ENCODE data around the gene NMRAL1. TPM values are rescaled to one million over a fixed set of nuclear protein-coding genes. Genes with fewer than 3 reads are reported as not detected.

The NMRAL1 gene
- total RNA-seq, 4 donors from 2014 or later = 51.9 to 72.8 (median 58.2) TPM

- intact Hi-C loops (cut with DNase I; ENCODE audit: low total_unique reads) = no loop called here
- 96 to 97% methylated on average over 4 of the region's 4 CpGs for WGBS, 2 donors
- DNase-seq (ENCODE audit: low spot score in 2 of 2) = no peak
- H3K4me3 ChIP-seq (ENCODE audit: low read depth, poor library complexity, severe bottlenecking) = no peak overlapping the region
- TF ChIP-seq POLR2A (IDR thresholded peaks at IDR 0.05) = no peak
- TF ChIP-seq CTCF (IDR thresholded peaks at IDR 0.05) = no peak
These were observed 17.5 kb upstream of the NMRAL1 start for GRCh38 chr16:4491898-4492297.

DNA sequence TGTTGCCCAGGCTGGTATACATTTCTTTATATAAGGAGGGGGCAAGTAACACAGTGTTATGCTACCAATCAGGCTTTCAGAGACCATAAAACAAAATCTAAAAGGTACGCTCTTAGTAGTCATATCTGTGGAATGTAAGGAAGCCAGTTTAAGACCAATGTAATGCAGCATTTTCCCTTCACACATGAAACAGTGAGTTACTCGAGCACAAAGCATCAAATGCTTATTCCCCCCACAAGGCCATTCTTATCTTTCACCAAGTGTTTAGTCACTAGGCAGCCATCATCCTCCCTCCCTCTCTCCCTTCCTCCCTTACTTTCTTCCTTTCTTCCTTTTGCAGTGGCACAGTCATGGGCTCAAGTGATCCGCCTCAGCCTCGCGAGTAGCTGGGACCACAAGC lies 14.6 kb upstream of the NMRAL1 start:
- TF ChIP-seq CTCF (IDR thresholded peaks at IDR 0.05) (no peak), POLR2A (IDR thresholded peaks at IDR 0.05) (no peak)
- no peak overlapping the region for H3K4me3 ChIP-seq (ENCODE audit: low read depth, poor library complexity, severe bottlenecking)
- no peak for DNase-seq (ENCODE audit: low spot score in 2 of 2)
- 94% methylated on average over 5 of the region's 5 CpGs for WGBS, 2 donors
- intact Hi-C loops (cut with DNase I; ENCODE audit: low total_unique reads) = no loop called here

DNA sequence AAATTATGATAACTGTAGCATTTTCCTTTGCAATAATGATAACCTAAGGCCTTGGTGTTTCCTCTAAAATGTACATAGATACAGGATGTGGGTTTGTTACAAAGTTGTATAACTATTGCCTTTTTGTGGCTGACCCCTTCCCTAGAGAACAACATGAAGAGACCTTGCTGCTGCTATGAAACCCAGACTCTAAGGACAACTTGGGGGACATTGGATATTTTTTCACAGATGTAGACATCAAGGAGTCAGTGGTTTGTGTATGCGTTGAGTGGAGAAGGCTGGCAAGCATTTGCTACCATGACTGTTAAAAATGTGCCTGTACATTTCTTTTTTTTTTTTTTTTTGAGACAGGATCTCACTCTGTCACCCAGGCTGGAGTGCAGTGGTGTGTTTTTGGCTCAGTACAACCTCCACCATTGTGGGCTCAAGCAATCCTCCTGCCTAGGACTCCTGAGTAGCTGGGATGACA lies 14.1 kb upstream of the NMRAL1 start:
- no peak overlapping the region for H3K4me3 ChIP-seq (ENCODE audit: low read depth, poor library complexity, severe bottlenecking)
- no peak for DNase-seq (ENCODE audit: low spot score in 2 of 2)
- intact Hi-C loops (cut with DNase I; ENCODE audit: low total_unique reads) = no loop called here
- 86 to 93% methylated on average over 1 of the region's 1 CpG for WGBS, 2 donors
- TF ChIP-seq POLR2A (IDR thresholded peaks at IDR 0.05) (no peak), CTCF (IDR thresholded peaks at IDR 0.05) (no peak)

- intact Hi-C loops (cut with DNase I; ENCODE audit: low total_unique reads) = no loop called here
- TF ChIP-seq CTCF (IDR thresholded peaks at IDR 0.05) (no peak), POLR2A (IDR thresholded peaks at IDR 0.05) (no peak)
- H3K4me3 ChIP-seq (ENCODE audit: low read depth, poor library complexity, severe bottlenecking) = no peak overlapping the region
- WGBS, 2 donors = 43 to 57% methylated on average over 5 of the region's 5 CpGs
- no peak for DNase-seq (ENCODE audit: low spot score in 2 of 2)
These were observed 13.6 kb upstream of the NMRAL1 start for GRCh38 chr16:4487955-4488498.

DNA sequence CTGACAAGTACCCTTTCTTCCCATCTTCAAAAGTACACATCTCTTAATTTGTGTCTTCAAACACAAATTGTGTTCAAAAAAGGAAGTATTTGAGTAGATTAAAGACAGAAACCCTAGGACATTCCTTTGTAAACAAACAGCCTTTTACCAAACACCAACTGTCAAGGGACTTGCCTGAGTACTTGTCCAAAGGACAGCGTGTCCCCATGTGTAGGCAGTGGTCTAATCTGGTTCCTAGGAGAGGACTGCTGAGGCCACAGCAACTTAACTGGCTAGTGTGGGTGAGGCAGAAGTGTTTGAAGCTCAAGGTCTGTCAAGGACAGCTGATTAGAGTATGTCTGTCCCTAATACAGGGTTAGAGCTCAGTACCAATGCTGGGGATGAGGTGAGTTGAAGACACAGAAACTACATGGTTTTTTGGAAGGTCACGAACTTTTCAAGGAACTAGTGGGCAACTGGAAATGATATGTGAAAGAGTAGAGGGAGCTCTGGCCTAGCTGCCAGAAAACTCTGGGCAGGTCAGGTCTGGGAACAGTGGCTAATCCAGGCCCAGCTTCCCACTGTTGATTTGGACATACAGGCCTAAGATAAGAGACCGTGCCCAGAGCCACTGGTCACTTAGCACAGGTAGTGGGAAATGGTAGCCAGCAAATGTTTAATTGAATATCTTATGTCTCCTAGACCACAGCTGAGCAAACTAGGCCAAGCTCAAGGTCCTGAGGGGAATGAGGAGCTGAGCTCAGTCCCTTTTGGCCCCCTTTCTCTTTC lies 11.9 kb upstream of the NMRAL1 start:
- 91 to 96% methylated on average over 3 of the region's 3 CpGs for WGBS, 2 donors
- TF ChIP-seq POLR2A (IDR thresholded peaks at IDR 0.05) = no peak
- DNase-seq (ENCODE audit: low spot score in 2 of 2) = peak in 1 of 2 donors; percentile 64
- H3K4me3 ChIP-seq (ENCODE audit: low read depth, poor library complexity, severe bottlenecking) = no peak overlapping the region
- intact Hi-C loops (cut with DNase I; ENCODE audit: low total_unique reads) = no loop called here

DNA sequence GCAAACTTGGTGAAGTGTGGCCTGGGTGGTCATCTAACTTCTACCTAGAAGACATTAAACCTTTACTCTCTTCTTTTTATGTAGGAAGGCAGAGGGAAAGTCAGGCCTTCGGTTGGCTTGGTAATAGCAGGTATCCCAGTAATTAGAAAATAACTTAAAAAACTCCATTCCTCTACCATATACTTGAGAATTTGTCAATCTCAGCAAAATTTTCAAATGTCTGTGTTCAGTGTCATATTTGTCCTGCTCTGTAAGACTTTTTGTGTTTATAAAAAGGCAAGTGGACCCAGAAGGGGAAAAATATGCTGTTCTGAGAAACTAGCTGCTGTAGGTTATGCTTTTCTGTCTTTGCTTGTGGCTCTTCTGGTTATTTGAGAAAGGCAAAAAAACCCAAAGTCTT lies 7.5 kb upstream of the NMRAL1 start:
- TF ChIP-seq CTCF (IDR thresholded peaks at IDR 0.05) (no peak), POLR2A (IDR thresholded peaks at IDR 0.05) (no peak)
- intact Hi-C loops (cut with DNase I; ENCODE audit: low total_unique reads) = no loop called here
- no peak overlapping the region for H3K4me3 ChIP-seq (ENCODE audit: low read depth, poor library complexity, severe bottlenecking)
- no peak for DNase-seq (ENCODE audit: low spot score in 2 of 2)
- 93 to 94% methylated on average over 1 of the region's 1 CpG for whole genome bisulfite sequencing, 2 donors

Measured in lower leg skin (tissue), 4 donors.